Regular cardiac myocyte (primary cell): ENCODE measurements around the gene FGF7. TPM values are rescaled to one million over a fixed set of nuclear protein-coding genes. Genes with fewer than 3 reads are reported as not detected.

Experiments used
- total RNA-seq: library from RNA; depleted of rRNA; stranded (reverse); fragments of >200 nt; gene quantifications from 2 replicates; pipeline ENCODE4 v1.2.3, GENCODE V29; 2014

Gene FGF7, protein sequence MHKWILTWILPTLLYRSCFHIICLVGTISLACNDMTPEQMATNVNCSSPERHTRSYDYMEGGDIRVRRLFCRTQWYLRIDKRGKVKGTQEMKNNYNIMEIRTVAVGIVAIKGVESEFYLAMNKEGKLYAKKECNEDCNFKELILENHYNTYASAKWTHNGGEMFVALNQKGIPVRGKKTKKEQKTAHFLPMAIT
- 29.3 and 236 TPM in 2 replicates for total RNA-seq

DNA sequence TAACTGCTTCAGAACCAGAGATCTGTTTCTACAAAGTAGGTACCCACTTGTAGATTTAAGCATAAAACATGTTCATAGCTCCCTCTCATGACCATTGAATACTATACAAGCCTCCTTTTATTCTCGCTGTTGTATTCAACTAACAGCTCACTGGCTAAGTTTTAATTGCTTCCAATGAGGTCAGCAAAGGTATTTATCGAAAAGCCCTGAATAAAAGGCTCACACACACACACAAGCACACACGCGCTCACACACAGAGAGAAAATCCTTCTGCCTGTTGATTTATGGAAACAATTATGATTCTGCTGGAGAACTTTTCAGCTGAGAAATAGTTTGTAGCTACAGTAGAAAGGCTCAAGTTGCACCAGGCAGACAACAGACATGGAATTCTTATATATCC lies at the start of gene FGF7:
Gene FGF7 (plus strand): TSS at position 222 of the 400 bp plus-strand sequence. CDS start 1,056 bp downstream, outside the sequence.

Other genes starting within 250 kb of the FGF7 start
- gene FAM227B, start 197.6 kb downstream of the FGF7 start, total RNA-seq, result 2.3 and 2.5 TPM in 2 replicates
- gene DTWD1, start 197.8 kb downstream of the FGF7 start, total RNA-seq, result 29.7 and 57.2 TPM in 2 replicates